ENCODE measurements around the gene TARS1. TPM values are rescaled to one million over a fixed set of nuclear protein-coding genes. Genes with fewer than 3 reads are reported as not detected.

Gene TARS1
- total and polyA plus RNA-seq, 2 of the 8 experiments (the other 6 are each of a cell fraction or from before 2014, with no cell fraction given): 94.4 to 445 TPM

- no peak overlapping the region for H4K5ac ChIP-seq (ENCODE audit: insufficient read length, low read depth, low read length)
- peaks cover 4 to 60% (median 25%) of the 10 kb centered on the region in 4 experiments; a peak in 6 of 8 replicates for H3K36me3 ChIP-seq (ENCODE audit: control insufficient read depth in 2 of 4, insufficient read depth in 4 of 4, low read length in 3 of 4)
- H3K4me2 ChIP-seq (ENCODE audit: insufficient read depth in 1 of 2, low read depth in 2 of 2, low read length in 2 of 2): peak overlapping the region; percentile 50 to 58
- H3K23me2 ChIP-seq (ENCODE audit: low read depth, low read length): peaks cover 6% of the 10 kb centered on the region
- H2AK5ac ChIP-seq (ENCODE audit: low read depth, low read length): no peak overlapping the region
- no peaks in the 10 kb centered on the region for H3K27me3 ChIP-seq (replicated peaks in 1 of 4; ENCODE audit: control insufficient read depth in 3 of 4, extremely low read depth in 1 of 4, insufficient read depth in 3 of 4, low read length in 3 of 4)
- H4K20me1 ChIP-seq (replicated peaks in 1 of 2; ENCODE audit: control insufficient read depth in 1 of 2, insufficient read depth in 2 of 2, low read length in 2 of 2): peaks cover 0 to 2% of the 10 kb centered on the region in 2 experiments
- H3K79me1 ChIP-seq (ENCODE audit: low read depth, low read length): no peaks in the 10 kb centered on the region
- H3K18ac ChIP-seq (ENCODE audit: extremely low read depth, low read length): no peak overlapping the region
- peaks cover 2 to 24% (median 6%) of the 10 kb centered on the region in 4 experiments; a peak in 3 of 7 replicates for H3K4me1 ChIP-seq (replicated peaks in 1 of 4; ENCODE audit: control insufficient read depth in 3 of 4, insufficient read depth in 4 of 4, low read length in 3 of 4)
- no peak overlapping the region for H2AFZ ChIP-seq (ENCODE audit: low read length)
- H3K4ac ChIP-seq (replicated peaks; ENCODE audit: insufficient read length, low read depth, low read length): no peak overlapping the region
- peak overlapping the region in 2 of 4 experiments; percentile 6 to 46; a peak in 3 of 8 replicates for H3K4me3 ChIP-seq (ENCODE audit: extremely low read depth in 1 of 4, insufficient read depth in 2 of 4, low read depth in 3 of 4, low read length in 4 of 4)
- no peak overlapping the region for H3K14ac ChIP-seq (ENCODE audit: insufficient read length)
- FAIRE-seq (no peak), DNase-seq (ENCODE audit: low read depth in 1 of 2, low spot score in 2 of 2) (no peak)
- no peak overlapping the region for H3K27ac ChIP-seq (ENCODE audit: low read depth, low read length)
- CTCF ChIA-PET (ENCODE audit: partially characterized antibody): interaction anchor here (0.6 to 0.7 kb wide), 2 partner anchors 22 to 904 kb away, joined by 3 read pairs; no protein-coding TSS in a partner anchor
- no peak overlapping the region for H2BK12ac ChIP-seq (ENCODE audit: low read depth, low read length)
- H2BK20ac ChIP-seq (ENCODE audit: low read length): peak overlapping the region; percentile 77
- peak overlapping the region; percentile 72; the same call in 1 of the 2 replicates for H2BK15ac ChIP-seq (ENCODE audit: low read length)
- no peak overlapping the region for H2BK5ac ChIP-seq (ENCODE audit: low read depth, low read length)
- H3K9ac ChIP-seq (replicated peaks in 1 of 4; ENCODE audit: extremely low read depth in 1 of 4, low read depth in 3 of 4, low read length in 3 of 4): peak overlapping the region in 1 of 4 experiments; percentile 43; a peak in 1 of 7 replicates
- H4K91ac ChIP-seq (replicated peaks; ENCODE audit: insufficient read length, low read length): no peak overlapping the region
- H3K56ac ChIP-seq (replicated peaks; ENCODE audit: insufficient read length, low read depth, low read length): no peak overlapping the region
- 74% methylated on average over 4 of the region's 4 CpGs; no CpG with 5 or more reads in 1 of the 2 experiments for WGBS, 2 experiments (ENCODE audit: extremely low coverage in 1 of 2, insufficient coverage in 1 of 2, insufficient read length in 1 of 2, insufficient replicate concordance in 2 of 2, low coverage in 1 of 2, low lambda C conversion rate in 2 of 2, missing lambda C conversion rate in 1 of 2)
- no peak overlapping the region for H4K8ac ChIP-seq (ENCODE audit: extremely low read depth, insufficient read depth, low read length)
- H3K9me3 ChIP-seq (ENCODE audit: insufficient read depth in 2 of 2, low read depth in 1 of 2, low read length in 1 of 2): no peaks in the 10 kb centered on the region
- H2BK120ac ChIP-seq (replicated peaks; ENCODE audit: low read depth, low read length): no peak overlapping the region
- POLR2A ChIA-PET (ENCODE audit: partially characterized antibody): interaction anchor here (0.9 to 6.7 kb wide), 5 partner anchors 9 to 491 kb away, joined by 3 to 83 read pairs (median 4); no protein-coding TSS in a partner anchor
- no peak overlapping the region for H3K23ac ChIP-seq (ENCODE audit: insufficient read length)
- H3K79me2 ChIP-seq (ENCODE audit: control insufficient read depth in 1 of 2, insufficient read depth in 2 of 2, low read length in 2 of 2): peaks cover 17 to 89% of the 10 kb centered on the region in 2 experiments; a peak in 3 of 4 replicates
- no peak for TF ChIP-seq EP300 (IDR thresholded peaks at IDR 0.05; ENCODE audit: borderline replicate concordance in 1 of 2, low read depth in 2 of 2, low read length in 2 of 2)
- TF ChIP-seq GABPA (IDR thresholded peaks at IDR 0.05; ENCODE audit: borderline replicate concordance, insufficient read depth, low read length): no peak
- TF ChIP-seq POLR2A (IDR thresholded peaks at IDR 0.05; ENCODE audit: control extremely low read depth in 1 of 2, low read depth in 2 of 2, low read length in 2 of 2): no peak
- no peak for TF ChIP-seq YY1 (IDR thresholded peaks at IDR 0.05; ENCODE audit: low read depth, low read length)
- no peak for TF ChIP-seq NANOG (IDR thresholded peaks at IDR 0.05; ENCODE audit: insufficient read depth, low read depth, low read length, poor library complexity, severe bottlenecking)
- TF ChIP-seq BCL11A (IDR thresholded peaks at IDR 0.05; ENCODE audit: low read depth in 2 of 2, low read length in 2 of 2): no peak
- TF ChIP-seq E2F6 (IDR thresholded peaks at IDR 0.05): no peak
- no peak for TF ChIP-seq CBX8 (IDR thresholded peaks at IDR 0.05; ENCODE audit: borderline replicate concordance, low read depth, low read length)
- TF ChIP-seq HDAC6 (IDR thresholded peaks at IDR 0.05; ENCODE audit: low read depth, low read length): no peak
- TF ChIP-seq CREB1 (IDR thresholded peaks at IDR 0.05): no peak
- TF ChIP-seq GTF2F1 (IDR thresholded peaks at IDR 0.05; ENCODE audit: borderline replicate concordance, low read depth, low read length): no peak
- TF ChIP-seq RAD21 (IDR thresholded peaks at IDR 0.05 in 1 of 2, conservative IDR thresholded peaks at IDR 0.05 in 1 of 2; ENCODE audit: low read depth in 2 of 2, low read length in 2 of 2): no peak
- TF ChIP-seq JUN (IDR thresholded peaks at IDR 0.05; ENCODE audit: low read depth, low read length): no peak
Measured at GRCh38 chr5:33444542-33444941, 3.8 kb downstream of the TARS1 start.
